Loucy (cell line): Measurements from ENCODE around the gene CTNNBL1.

Experiments
- EZH2phosphoT487 ChIP-seq: fragments of 200-600 bp; IDR thresholded peaks from 2 replicates; pipeline ENCODE4 v1.6.1; 2018; ENCODE audit warnings: antibody characterized with exemption, mild to moderate bottlenecking, moderate library complexity, borderline replicate concordance
- TF ChIP-seq, protein P1 (sequence below): fragments of 200-600 bp; sonication (generic); conservative IDR thresholded peaks from 2 replicates; pipeline ENCODE4 v1.5.1; 2014; ENCODE audit warnings: mild to moderate bottlenecking, antibody characterized with exemption, low read length

DNA sequence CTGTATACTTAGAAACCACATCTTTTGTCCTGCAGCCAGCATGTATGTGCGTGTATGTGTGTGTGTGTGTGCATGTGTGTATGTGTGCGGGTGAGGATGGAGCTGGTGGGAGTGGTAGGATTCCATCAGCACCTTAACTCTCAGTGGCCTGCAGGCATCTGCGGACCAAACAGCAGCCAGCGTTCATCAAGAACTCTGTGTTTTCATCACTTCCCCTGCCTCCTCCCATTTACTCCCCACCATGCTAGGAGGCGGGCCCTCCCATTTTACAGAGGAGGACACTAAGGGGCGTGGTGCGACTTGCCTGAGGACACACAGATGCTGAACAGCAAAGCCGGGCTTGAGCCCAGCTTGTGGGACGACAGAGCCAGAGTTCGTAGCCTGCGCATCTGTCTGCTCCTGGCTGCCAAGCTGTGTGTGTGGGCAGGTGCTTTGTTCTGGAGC, 218.0 kb downstream of the CTNNBL1 start:
- TF ChIP-seq, protein P1, sequence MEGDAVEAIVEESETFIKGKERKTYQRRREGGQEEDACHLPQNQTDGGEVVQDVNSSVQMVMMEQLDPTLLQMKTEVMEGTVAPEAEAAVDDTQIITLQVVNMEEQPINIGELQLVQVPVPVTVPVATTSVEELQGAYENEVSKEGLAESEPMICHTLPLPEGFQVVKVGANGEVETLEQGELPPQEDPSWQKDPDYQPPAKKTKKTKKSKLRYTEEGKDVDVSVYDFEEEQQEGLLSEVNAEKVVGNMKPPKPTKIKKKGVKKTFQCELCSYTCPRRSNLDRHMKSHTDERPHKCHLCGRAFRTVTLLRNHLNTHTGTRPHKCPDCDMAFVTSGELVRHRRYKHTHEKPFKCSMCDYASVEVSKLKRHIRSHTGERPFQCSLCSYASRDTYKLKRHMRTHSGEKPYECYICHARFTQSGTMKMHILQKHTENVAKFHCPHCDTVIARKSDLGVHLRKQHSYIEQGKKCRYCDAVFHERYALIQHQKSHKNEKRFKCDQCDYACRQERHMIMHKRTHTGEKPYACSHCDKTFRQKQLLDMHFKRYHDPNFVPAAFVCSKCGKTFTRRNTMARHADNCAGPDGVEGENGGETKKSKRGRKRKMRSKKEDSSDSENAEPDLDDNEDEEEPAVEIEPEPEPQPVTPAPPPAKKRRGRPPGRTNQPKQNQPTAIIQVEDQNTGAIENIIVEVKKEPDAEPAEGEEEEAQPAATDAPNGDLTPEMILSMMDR, result no peak
- TF ChIP-seq EZH2phosphoT487, result no peak
